Retina (tissue), 1 donor: Measurements from ENCODE around the gene SF3A1.
"Not testable (repeated sequence)": the region's sequence is repeated elsewhere in the genome, so short reads cannot be mapped to it uniquely, and the experiment has no call there.

Source experiments
- DNase-seq: peaks from one replicate; pipeline ENCODE4 v3.0.0-alpha.2; 2016

The SF3A1 gene

GRCh38 chr22:30356449-30357235, at the start of gene SF3A1, which contains the start of gene CCDC157:
SF3A1 (minus strand) TSS chr22:30356894; CDS start chr22:30356792, 102 bp downstream.
CCDC157 (plus strand) TSS chr22:30357007; CDS start chr22:30366001, 8,994 bp downstream.
- peak; percentile 99 for DNase-seq

- DNase-seq: no peak
Measured at GRCh38 chr22:30406400-30406799, 49.7 kb upstream of the SF3A1 start.

GRCh38 chr22:30405731-30406130, 49.0 kb upstream of the SF3A1 start:
- no peak for DNase-seq

- no peak for DNase-seq
Measured at GRCh38 chr22:30404307-30404706, 47.6 kb upstream of the SF3A1 start.

- not testable (repeated sequence) for DNase-seq
Measured at GRCh38 chr22:30402766-30403104, 46.0 kb upstream of the SF3A1 start.

GRCh38 chr22:30402028-30402765, 45.5 kb upstream of the SF3A1 start:
- DNase-seq: no peak

- DNase-seq: not testable (repeated sequence)
Measured at GRCh38 chr22:30401024-30401423, 44.3 kb upstream of the SF3A1 start.

GRCh38 chr22:30400159-30400558, 43.5 kb upstream of the SF3A1 start:
- no peak for DNase-seq

GRCh38 chr22:30399718-30400117, 43.0 kb upstream of the SF3A1 start:
- no peak for DNase-seq

- DNase-seq: no peak
Measured at GRCh38 chr22:30398685-30399680, 42.3 kb upstream of the SF3A1 start.

- DNase-seq: peak; percentile 55
Measured at GRCh38 chr22:30397656-30398635, 41.3 kb upstream of the SF3A1 start.

- peak; percentile 70 for DNase-seq
Measured at GRCh38 chr22:30396871-30397655, 40.4 kb upstream of the SF3A1 start, which contains the start of gene SEC14L2. SEC14L2 (plus strand) TSS chr22:30397018; CDS start chr22:30397117, 99 bp downstream.

GRCh38 chr22:30393885-30394284, 37.2 kb upstream of the SF3A1 start:
- DNase-seq: no peak

- DNase-seq: no peak
Measured at GRCh38 chr22:30393322-30393680, 36.6 kb upstream of the SF3A1 start.

GRCh38 chr22:30392661-30393321, 36.1 kb upstream of the SF3A1 start:
- DNase-seq: peak; percentile 44

GRCh38 chr22:30390974-30391691, 34.4 kb upstream of the SF3A1 start:
- DNase-seq: peak; percentile 48

GRCh38 chr22:30386960-30387827, 30.5 kb upstream of the SF3A1 start, which contains the start of gene RNF215:
RNF215 (minus strand) TSS chr22:30387411; CDS start chr22:30387313, 98 bp downstream.
- DNase-seq: peak; percentile 92

- DNase-seq: no peak
Measured at GRCh38 chr22:30386608-30386959, 29.9 kb upstream of the SF3A1 start.
